Retina (tissue), 1 donor: ENCODE data around the gene SYS1.
A peak's percentile ranks its signal among the peaks of the same experiment; 100 is the strongest.

Source experiments
- DNase-seq: peaks from one replicate; pipeline ENCODE4 v3.0.0-alpha.2; 2016

Gene SYS1

GRCh38 chr20:45362804-45363610, at the start of gene SYS1:
SYS1 (plus strand) TSS chr20:45363156; CDS start chr20:45363532, 376 bp downstream.
- peak; percentile 99 for DNase-seq

GRCh38 chr20:45313943-45314342, 49.0 kb upstream of the SYS1 start:
- no peak for DNase-seq

GRCh38 chr20:45315672-45316071, 47.3 kb upstream of the SYS1 start:
- no peak for DNase-seq

- DNase-seq = no peak
These were observed 46.5 kb upstream of the SYS1 start for GRCh38 chr20:45316150-45317080.

GRCh38 chr20:45317826-45318225, 45.1 kb upstream of the SYS1 start:
- no peak for DNase-seq

- no peak for DNase-seq
These were observed 44.5 kb upstream of the SYS1 start for GRCh38 chr20:45318386-45318939.

- no peak for DNase-seq
These were observed 44.0 kb upstream of the SYS1 start for GRCh38 chr20:45318948-45319347.

- DNase-seq = no peak
These were observed 41.9 kb upstream of the SYS1 start for GRCh38 chr20:45320948-45321595.

- DNase-seq = no peak
These were observed 40.0 kb upstream of the SYS1 start for GRCh38 chr20:45322952-45323383.

GRCh38 chr20:45323731-45324130, 39.2 kb upstream of the SYS1 start:
- no peak for DNase-seq

- DNase-seq = no peak
These were observed 37.6 kb upstream of the SYS1 start for GRCh38 chr20:45325371-45325770.

- DNase-seq = no peak
These were observed 34.5 kb upstream of the SYS1 start for GRCh38 chr20:45328451-45328850.

- no peak for DNase-seq
These were observed 33.2 kb upstream of the SYS1 start for GRCh38 chr20:45329497-45330319.

GRCh38 chr20:45330476-45330875, 32.5 kb upstream of the SYS1 start:
- no peak for DNase-seq

- DNase-seq = no peak
These were observed 26.2 kb upstream of the SYS1 start for GRCh38 chr20:45336530-45337366.

GRCh38 chr20:45337367-45338120, 25.4 kb upstream of the SYS1 start:
- DNase-seq = no peak

GRCh38 chr20:45338121-45339030, 24.6 kb upstream of the SYS1 start:
- no peak for DNase-seq

- no peak for DNase-seq
These were observed 23.9 kb upstream of the SYS1 start for GRCh38 chr20:45339084-45339483.

- DNase-seq = no peak
These were observed 23.2 kb upstream of the SYS1 start for GRCh38 chr20:45339799-45340198.
